ENCODE measurements around the gene ARHGEF37.

DNA sequence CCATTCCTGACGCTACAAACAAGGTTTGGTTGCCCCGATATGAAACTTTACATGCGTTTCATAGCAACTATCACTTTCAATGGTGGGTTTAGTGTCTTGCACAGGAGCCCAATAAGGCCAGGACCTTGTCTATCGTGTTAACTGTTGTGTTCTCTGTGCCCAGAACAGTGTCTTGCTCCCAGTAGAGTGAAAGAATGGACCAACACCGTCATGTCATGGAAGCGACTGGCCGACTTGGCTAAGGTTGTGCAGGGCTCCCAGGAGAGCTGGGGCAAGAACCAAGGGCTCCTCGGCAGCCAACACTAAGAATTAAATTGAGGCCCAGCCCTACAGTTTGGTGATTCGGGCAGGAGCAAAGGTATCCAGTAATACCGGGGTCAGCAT lies 498 bp upstream of the ARHGEF37 start:
- TF ChIP-seq MAFF (IDR thresholded peaks at IDR 0.05; ENCODE audit: low read length) (no peak), MYC (IDR thresholded peaks at IDR 0.05; ENCODE audit: low read depth, low read length) (no peak), MYC (CRISPR knock-in tag; IDR thresholded peaks at IDR 0.05; ENCODE audit: borderline replicate concordance, low read depth) (no peak), BHLHE40 (IDR thresholded peaks at IDR 0.05; ENCODE audit: low read length) (no peak), POLR2A (conservative IDR thresholded peaks at IDR 0.05) (no peak), TBP (optimal IDR thresholded peaks at IDR 0.05; ENCODE audit: low read depth, low read length) (no peak)
- TF ChIP-seq, protein P1, sequence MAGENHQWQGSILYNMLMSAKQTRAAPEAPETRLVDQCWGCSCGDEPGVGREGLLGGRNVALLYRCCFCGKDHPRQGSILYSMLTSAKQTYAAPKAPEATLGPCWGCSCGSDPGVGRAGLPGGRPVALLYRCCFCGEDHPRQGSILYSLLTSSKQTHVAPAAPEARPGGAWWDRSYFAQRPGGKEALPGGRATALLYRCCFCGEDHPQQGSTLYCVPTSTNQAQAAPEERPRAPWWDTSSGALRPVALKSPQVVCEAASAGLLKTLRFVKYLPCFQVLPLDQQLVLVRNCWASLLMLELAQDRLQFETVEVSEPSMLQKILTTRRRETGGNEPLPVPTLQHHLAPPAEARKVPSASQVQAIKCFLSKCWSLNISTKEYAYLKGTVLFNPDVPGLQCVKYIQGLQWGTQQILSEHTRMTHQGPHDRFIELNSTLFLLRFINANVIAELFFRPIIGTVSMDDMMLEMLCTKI (IDR thresholded peaks at IDR 0.05; ENCODE audit: partially characterized antibody): no peak
- TF ChIP-seq, protein P2, sequence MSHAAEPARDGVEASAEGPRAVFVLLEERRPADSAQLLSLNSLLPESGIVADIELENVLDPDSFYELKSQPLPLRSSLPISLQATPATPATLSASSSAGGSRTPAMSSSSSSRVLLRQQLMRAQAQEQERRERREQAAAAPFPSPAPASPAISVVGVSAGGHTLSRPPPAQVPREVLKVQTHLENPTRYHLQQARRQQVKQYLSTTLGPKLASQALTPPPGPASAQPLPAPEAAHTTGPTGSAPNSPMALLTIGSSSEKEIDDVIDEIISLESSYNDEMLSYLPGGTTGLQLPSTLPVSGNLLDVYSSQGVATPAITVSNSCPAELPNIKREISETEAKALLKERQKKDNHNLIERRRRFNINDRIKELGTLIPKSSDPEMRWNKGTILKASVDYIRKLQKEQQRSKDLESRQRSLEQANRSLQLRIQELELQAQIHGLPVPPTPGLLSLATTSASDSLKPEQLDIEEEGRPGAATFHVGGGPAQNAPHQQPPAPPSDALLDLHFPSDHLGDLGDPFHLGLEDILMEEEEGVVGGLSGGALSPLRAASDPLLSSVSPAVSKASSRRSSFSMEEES (CRISPR knock-in tag; IDR thresholded peaks at IDR 0.05): no peak
- TF ChIP-seq, protein P3, sequence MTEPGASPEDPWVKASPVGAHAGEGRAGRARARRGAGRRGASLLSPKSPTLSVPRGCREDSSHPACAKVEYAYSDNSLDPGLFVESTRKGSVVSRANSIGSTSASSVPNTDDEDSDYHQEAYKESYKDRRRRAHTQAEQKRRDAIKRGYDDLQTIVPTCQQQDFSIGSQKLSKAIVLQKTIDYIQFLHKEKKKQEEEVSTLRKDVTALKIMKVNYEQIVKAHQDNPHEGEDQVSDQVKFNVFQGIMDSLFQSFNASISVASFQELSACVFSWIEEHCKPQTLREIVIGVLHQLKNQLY (CRISPR knock-in tag; conservative IDR thresholded peaks at IDR 0.05): no peak

Data from K562 (cell line).